VCaP (cell line): ENCODE results near the gene CBX8.

Experiments
- H3K27ac ChIP-seq: fragments of 450-650 bp; 2 replicates; pipeline ENCODE4 v1.5.1; 2017
- TF ChIP-seq, protein P1 (sequence below): fragments of 450-650 bp; conservative IDR thresholded peaks from 2 replicates; pipeline ENCODE4 v1.5.1; 2017; ENCODE audit warnings: mild to moderate bottlenecking, moderate library complexity

The CBX8 gene

GRCh38 chr17:79785017-79785899, 11.6 kb downstream of the CBX8 start:
- H3K27ac ChIP-seq, result no peak overlapping the region
- TF ChIP-seq, protein P1, sequence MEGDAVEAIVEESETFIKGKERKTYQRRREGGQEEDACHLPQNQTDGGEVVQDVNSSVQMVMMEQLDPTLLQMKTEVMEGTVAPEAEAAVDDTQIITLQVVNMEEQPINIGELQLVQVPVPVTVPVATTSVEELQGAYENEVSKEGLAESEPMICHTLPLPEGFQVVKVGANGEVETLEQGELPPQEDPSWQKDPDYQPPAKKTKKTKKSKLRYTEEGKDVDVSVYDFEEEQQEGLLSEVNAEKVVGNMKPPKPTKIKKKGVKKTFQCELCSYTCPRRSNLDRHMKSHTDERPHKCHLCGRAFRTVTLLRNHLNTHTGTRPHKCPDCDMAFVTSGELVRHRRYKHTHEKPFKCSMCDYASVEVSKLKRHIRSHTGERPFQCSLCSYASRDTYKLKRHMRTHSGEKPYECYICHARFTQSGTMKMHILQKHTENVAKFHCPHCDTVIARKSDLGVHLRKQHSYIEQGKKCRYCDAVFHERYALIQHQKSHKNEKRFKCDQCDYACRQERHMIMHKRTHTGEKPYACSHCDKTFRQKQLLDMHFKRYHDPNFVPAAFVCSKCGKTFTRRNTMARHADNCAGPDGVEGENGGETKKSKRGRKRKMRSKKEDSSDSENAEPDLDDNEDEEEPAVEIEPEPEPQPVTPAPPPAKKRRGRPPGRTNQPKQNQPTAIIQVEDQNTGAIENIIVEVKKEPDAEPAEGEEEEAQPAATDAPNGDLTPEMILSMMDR, result no peak

GRCh38 chr17:79784353-79785016, 12.4 kb downstream of the CBX8 start:
- H3K27ac ChIP-seq, result no peak overlapping the region
- TF ChIP-seq, protein P1, result no peak

DNA sequence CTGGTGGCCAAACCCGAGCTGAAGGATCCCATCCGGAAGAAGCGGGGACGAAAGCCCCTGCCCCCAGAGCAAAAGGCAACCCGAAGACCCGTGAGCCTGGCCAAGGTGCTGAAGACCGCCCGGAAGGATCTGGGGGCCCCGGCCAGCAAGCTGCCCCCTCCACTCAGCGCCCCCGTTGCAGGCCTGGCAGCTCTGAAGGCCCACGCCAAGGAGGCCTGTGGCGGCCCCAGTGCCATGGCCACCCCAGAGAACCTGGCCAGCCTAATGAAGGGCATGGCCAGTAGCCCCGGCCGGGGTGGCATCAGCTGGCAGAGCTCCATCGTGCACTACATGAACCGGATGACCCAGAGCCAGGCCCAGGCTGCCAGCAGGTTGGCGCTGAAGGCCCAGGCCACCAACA, 13.0 kb downstream of the CBX8 start:
- TF ChIP-seq, protein P1, result no peak

DNA sequence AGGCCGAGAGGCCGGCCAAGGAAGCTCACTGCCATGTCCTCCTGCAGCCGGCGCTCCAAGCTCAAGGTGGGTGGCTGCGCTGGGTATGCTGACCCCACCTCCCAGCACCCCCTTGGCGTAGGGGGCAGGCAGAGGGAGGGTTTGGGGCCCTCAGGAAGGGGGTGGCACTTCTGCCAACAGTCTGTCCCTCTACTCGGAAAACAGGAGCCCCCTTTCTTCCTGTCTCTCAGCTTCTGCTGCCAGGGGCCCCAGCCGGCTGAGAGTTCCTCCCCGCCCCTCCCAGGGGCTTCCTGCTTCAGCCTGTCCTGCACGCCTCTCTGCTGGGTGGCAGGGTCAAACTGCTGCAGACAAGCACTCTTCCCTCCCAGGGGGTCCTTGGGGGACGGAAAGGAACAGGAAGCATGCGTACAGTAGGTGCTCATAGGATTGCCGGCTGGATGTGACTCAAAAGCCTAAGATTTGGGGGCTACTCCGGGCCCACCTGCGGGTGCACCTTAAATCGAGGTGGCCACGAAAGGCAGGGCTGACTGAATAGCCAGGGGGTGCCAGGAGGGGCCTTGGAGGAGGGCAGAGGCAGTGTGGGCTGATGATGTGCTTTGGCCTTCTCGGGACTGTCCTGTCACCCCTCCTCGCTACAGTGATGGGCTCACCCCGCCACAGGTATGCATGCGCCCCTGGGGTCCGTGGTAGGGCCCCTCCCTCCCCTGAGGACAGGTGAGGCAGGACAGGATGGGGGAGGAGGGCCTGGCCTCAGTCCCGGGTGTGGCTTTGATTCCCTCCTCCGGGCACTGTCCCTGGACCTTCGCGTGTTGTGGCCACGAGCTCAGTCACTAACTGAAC, 14.9 kb downstream of the CBX8 start:
- TF ChIP-seq, protein P1, result no peak
- H3K27ac ChIP-seq, result no peak overlapping the region

More for the DNA sequence above, 13.0 kb downstream of the CBX8 start:
- no peak overlapping the region for H3K27ac ChIP-seq

DNA sequence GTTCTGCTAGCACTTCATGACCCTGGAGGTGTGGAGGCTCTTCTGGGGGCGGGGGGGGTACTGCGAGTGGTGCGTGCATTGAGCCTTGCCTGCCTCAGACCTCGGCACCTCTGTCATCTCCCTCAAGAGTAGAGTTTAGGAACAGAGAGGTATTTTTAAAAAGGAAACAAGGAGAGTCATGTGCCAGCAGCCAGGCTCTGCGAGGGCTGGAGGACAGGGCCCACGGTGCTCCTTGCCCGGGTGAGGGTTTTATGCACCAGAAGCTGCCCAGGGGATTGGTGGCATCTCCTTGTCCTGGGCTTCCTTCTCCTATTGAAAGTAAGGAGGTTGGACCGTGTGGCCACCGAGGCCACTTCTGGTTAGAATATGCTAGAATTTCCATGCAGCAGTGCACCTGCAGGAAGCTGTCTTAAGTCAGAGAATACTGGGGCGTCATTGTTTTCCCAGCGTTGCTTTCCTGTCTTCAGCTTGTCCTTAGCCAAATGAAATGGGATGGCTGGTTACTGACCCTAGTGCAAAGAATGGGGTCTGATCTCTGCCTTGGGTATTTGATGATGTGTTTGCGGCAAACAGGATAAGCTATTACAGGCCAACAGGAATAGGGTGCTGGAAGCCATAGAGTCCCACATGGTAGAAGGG, 15.7 kb downstream of the CBX8 start:
- TF ChIP-seq, protein P1, result no peak
- no peak overlapping the region for H3K27ac ChIP-seq

GRCh38 chr17:79779661-79780365, 17.1 kb downstream of the CBX8 start:
- H3K27ac ChIP-seq, result peak overlapping the region; percentile 89
- TF ChIP-seq, protein P1, result no peak
